WTC11 (cell line): ENCODE measurements around the gene SH3BGRL3. TPM values are rescaled to one million over a fixed set of nuclear protein-coding genes. Genes with fewer than 3 reads are reported as not detected.
A peak's percentile ranks its signal among the peaks of the same experiment; 100 is the strongest.

ENCODE experiments used
- ATAC-seq: fragments of 200-7000 bp; cut with Tn5 transposase; 2 replicates; pipeline ENCODE4 v1.10.0; 2021; ENCODE audit warnings: mild to moderate bottlenecking, moderate library complexity
- CTCF ChIA-PET: fragments of 300-600 bp; sonication (Branson Sonifier 250); formaldehyde crosslinking; loops from one replicate; lab custom pipeline; 2021; ENCODE audit warnings: antibody characterized with exemption; lab: Charles Lee
- POLR2A ChIA-PET: fragments of 350-600 bp; sonication (Branson Sonifier 250); formaldehyde crosslinking; loops from one replicate; lab custom pipeline; 2021; ENCODE audit warnings: antibody characterized with exemption; lab: Charles Lee
- DNase-seq: peaks from one replicate; pipeline ENCODE4 v3.0.0; 2021; ENCODE audit warnings: low spot score
- H3K27ac Mint-ChIP-seq: 2 replicates; pipeline ENCODE4 v1.8.0; 2021; ENCODE audit warnings: mixed read lengths
- H3K27me3 Mint-ChIP-seq: 2 replicates; pipeline ENCODE4 v1.8.0; 2021; ENCODE audit warnings: low read depth, mild to moderate bottlenecking, moderate library complexity, mixed read lengths
- H3K36me3 Mint-ChIP-seq: 2 replicates; pipeline ENCODE4 v1.8.0; 2021; ENCODE audit warnings: mixed read lengths
- H3K4me1 Mint-ChIP-seq: 2 replicates; pipeline ENCODE4 v1.8.0; 2022; ENCODE audit warnings: mixed read lengths
- H3K4me3 Mint-ChIP-seq: 2 replicates; pipeline ENCODE4 v1.8.0; 2021; ENCODE audit warnings: mild to moderate bottlenecking, moderate library complexity, mixed read lengths
- H3K9me3 Mint-ChIP-seq: 2 replicates; pipeline ENCODE4 v1.8.0; 2021; ENCODE audit warnings: mixed read lengths
- AR ChIP-seq: fragments of 250-450 bp; sonication (Bioruptor Pico); IDR thresholded peaks from 2 replicates; pipeline ENCODE4 v1.9.0; 2021; ENCODE audit warnings: mild to moderate bottlenecking
- ARID4B ChIP-seq: sonication (generic); formaldehyde crosslinking; IDR thresholded peaks from 2 replicates; pipeline ENCODE4 v1.8.0; 2023; ENCODE audit warnings: missing genetic modification reagents, mild to moderate bottlenecking, borderline replicate concordance
- CREB1 ChIP-seq: sonication (generic); formaldehyde crosslinking; IDR thresholded peaks from 2 replicates; pipeline ENCODE4 v1.8.0; 2023; ENCODE audit warnings: mild to moderate bottlenecking, missing genetic modification reagents
- E2F4 ChIP-seq: sonication (generic); formaldehyde crosslinking; IDR thresholded peaks from 2 replicates; pipeline ENCODE4 v1.8.1; 2022; ENCODE audit warnings: low read depth, mild to moderate bottlenecking, moderate library complexity, missing genetic modification reagents, borderline replicate concordance
- E2F5 ChIP-seq: sonication (generic); formaldehyde crosslinking; IDR thresholded peaks from 2 replicates; pipeline ENCODE4 v1.8.1; 2022; ENCODE audit warnings: mild to moderate bottlenecking, moderate library complexity, missing genetic modification reagents
- ELF4 ChIP-seq: sonication (generic); formaldehyde crosslinking; IDR thresholded peaks from 2 replicates; pipeline ENCODE4 v1.8.1; 2022; ENCODE audit warnings: low read depth, mild to moderate bottlenecking, moderate library complexity, missing genetic modification reagents
- EMX1 ChIP-seq: fragments of 250-450 bp; sonication (Bioruptor Pico); IDR thresholded peaks from 2 replicates; pipeline ENCODE4 v1.8.0; 2021; ENCODE audit warnings: mild to moderate bottlenecking
- FOXP1 ChIP-seq: sonication (generic); formaldehyde crosslinking; IDR thresholded peaks from 2 replicates; pipeline ENCODE4 v1.8.0; 2022; ENCODE audit warnings: missing genetic modification reagents, mild to moderate bottlenecking, moderate library complexity, borderline replicate concordance
- GABPB1 ChIP-seq: sonication (generic); formaldehyde crosslinking; IDR thresholded peaks from 2 replicates; pipeline ENCODE4 v1.8.1; 2023; ENCODE audit warnings: mild to moderate bottlenecking, missing genetic modification reagents
- HMGXB4 ChIP-seq: sonication (generic); formaldehyde crosslinking; IDR thresholded peaks from 2 replicates; pipeline ENCODE4 v1.8.1; 2023; ENCODE audit warnings: mild to moderate bottlenecking, moderate library complexity, missing genetic modification reagents
- JUN ChIP-seq: sonication (generic); formaldehyde crosslinking; IDR thresholded peaks from 2 replicates; pipeline ENCODE4 v1.8.0; 2023; ENCODE audit warnings: mild to moderate bottlenecking, missing genetic modification reagents
- KAT7 ChIP-seq: sonication (generic); formaldehyde crosslinking; IDR thresholded peaks from 2 replicates; pipeline ENCODE4 v1.8.1; 2023; ENCODE audit warnings: missing genetic modification reagents, mild to moderate bottlenecking, borderline replicate concordance
- MAX ChIP-seq: sonication (generic); formaldehyde crosslinking; IDR thresholded peaks from 2 replicates; pipeline ENCODE4 v1.8.0; 2022; ENCODE audit warnings: mild to moderate bottlenecking, missing genetic modification reagents
- MLX ChIP-seq: sonication (generic); formaldehyde crosslinking; IDR thresholded peaks from 2 replicates; pipeline ENCODE4 v1.8.1; 2023; ENCODE audit warnings: mild to moderate bottlenecking, missing genetic modification reagents, moderate library complexity
- NR2C2 ChIP-seq: sonication (generic); formaldehyde crosslinking; IDR thresholded peaks from 2 replicates; pipeline ENCODE4 v1.8.0; 2022; ENCODE audit warnings: mild to moderate bottlenecking, missing genetic modification reagents
- SP1 ChIP-seq: sonication (generic); formaldehyde crosslinking; conservative IDR thresholded peaks from 2 replicates; pipeline ENCODE4 v1.8.1; 2022; ENCODE audit warnings: missing genetic modification reagents
- TEAD1 ChIP-seq: sonication (generic); formaldehyde crosslinking; IDR thresholded peaks from 2 replicates; pipeline ENCODE4 v1.8.0; 2022; ENCODE audit warnings: mild to moderate bottlenecking, missing genetic modification reagents
- USF1 ChIP-seq: sonication (generic); formaldehyde crosslinking; IDR thresholded peaks from 2 replicates; pipeline ENCODE4 v1.8.0; 2022; ENCODE audit warnings: mild to moderate bottlenecking, missing genetic modification reagents
- ZNF423 ChIP-seq: fragments of 250-450 bp; sonication (Bioruptor Pico); IDR thresholded peaks from 2 replicates; pipeline ENCODE4 v2.1.2; 2022; ENCODE audit warnings: mild to moderate bottlenecking, moderate library complexity
- ZNF671 ChIP-seq: fragments of 250-450 bp; sonication (Bioruptor Pico); IDR thresholded peaks from 2 replicates; pipeline ENCODE4 v1.8.0; 2021; ENCODE audit warnings: mild to moderate bottlenecking
- ZSCAN18 ChIP-seq: fragments of 250-450 bp; sonication (Bioruptor Pico); IDR thresholded peaks from 2 replicates; pipeline ENCODE4 v2.1.2; 2022; ENCODE audit warnings: mild to moderate bottlenecking, moderate library complexity
- total RNA-seq: library from RNA; stranded (reverse); gene quantifications from 3 replicates; pipeline ENCODE4 v1.2.3, GENCODE V29; 2021

Gene SH3BGRL3
- total RNA-seq, 1 experiment from 2014 or later = 70.8 TPM

- H3K9me3 Mint-ChIP-seq = peaks cover 6% of the 10 kb centered on the region; the same call in 1 of the 2 replicates
- peak; percentile 99 for DNase-seq
- ChIA-PET CTCF (interaction anchor here (0.5 to 6.1 kb wide), 84 partner anchors 10 to 1366 kb away, joined by 3 to 165 read pairs (median 4); partner anchors contain the start of genes C1orf232, CATSPER4, CD52 and CNKSR1), POLR2A (interaction anchor here (0.6 to 2.3 kb wide), 15 partner anchors 9 to 198 kb away, joined by 3 to 9 read pairs (median 3); partner anchors contain the start of genes CATSPER4, CD52, DHDDS and ZNF593)
- H3K4me3 Mint-ChIP-seq = peak within 1 kb of the TSS; percentile 99
- H3K4me1 Mint-ChIP-seq = peaks cover 25% of the 10 kb centered on the region
- H3K27me3 Mint-ChIP-seq = peaks cover 4% of the 10 kb centered on the region
- peaks cover 23% of the 10 kb centered on the region for H3K36me3 Mint-ChIP-seq
- ATAC-seq = peak; percentile 96
- H3K27ac Mint-ChIP-seq = peak within 1 kb of the TSS; percentile 87
- TF ChIP-seq KAT7 (CRISPR knock-in tag) = no peak
- TF ChIP-seq ZSCAN18 (CRISPR knock-in tag) = no peak
- TF ChIP-seq USF1 (CRISPR knock-in tag) = 0 out of 2 replicates have a peak, but pooled peaks have one; percentile 9
- TF ChIP-seq ZNF423 (CRISPR knock-in tag) = no peak
- TF ChIP-seq ARID4B = peak; percentile 39; the same call in 1 of the 2 replicates
- peak; percentile 77; the same call in 1 of the 2 replicates for TF ChIP-seq E2F5 (CRISPR knock-in tag)
- TF ChIP-seq EMX1 = no peak
- peak; percentile 48; the same call in 1 of the 2 replicates for TF ChIP-seq FOXP1 (CRISPR knock-in tag)
- TF ChIP-seq MAX (CRISPR knock-in tag) = peak; percentile 88
- no peak; the same call in 1 of the 2 replicates for TF ChIP-seq MLX
- peak; percentile 81 for TF ChIP-seq HMGXB4 (CRISPR knock-in tag)
- peak; percentile 90 for TF ChIP-seq SP1 (CRISPR knock-in tag)
- TF ChIP-seq JUN = no peak
- no peak for TF ChIP-seq AR (CRISPR knock-in tag)
- TF ChIP-seq ELF4 = no peak
- TF ChIP-seq E2F4 (CRISPR knock-in tag) = no peak
- TF ChIP-seq ZNF671 (CRISPR knock-in tag) = no peak
- no peak for TF ChIP-seq TEAD1 (CRISPR knock-in tag)
- 0 out of 2 replicates have a peak, but pooled peaks have one; percentile 5 for TF ChIP-seq CREB1
- no peak for TF ChIP-seq NR2C2
- TF ChIP-seq GABPB1 (CRISPR knock-in tag) = 0 out of 2 replicates have a peak, but pooled peaks have one; percentile 10
These were observed 45.8 kb upstream of the SH3BGRL3 start, which contains the start of gene CEP85 for GRCh38 chr1:26233903-26234643. TSS of gene CEP85 (plus strand) at chr1:26234200. CDS start at chr1:26239784, 5,584 bp downstream.
